ENCODE data around the gene RTN4. TPM values are rescaled to one million over a fixed set of nuclear protein-coding genes. Genes with fewer than 3 reads are reported as not detected.

The RTN4 gene
- total RNA-seq, 4 donors from 2014 or later, result 249 to 292 (median 276) TPM

- intact Hi-C loops (cut with DNase I; ENCODE audit: low total_unique reads), result no loop called here
- 87 to 88% methylated on average over 3 of the region's 3 CpGs for WGBS, 2 donors
- no peak overlapping the region for H3K4me3 ChIP-seq (ENCODE audit: low read depth, poor library complexity, severe bottlenecking)
- TF ChIP-seq CTCF (IDR thresholded peaks at IDR 0.05) (no peak), POLR2A (IDR thresholded peaks at IDR 0.05) (no peak)
- no peak for DNase-seq (ENCODE audit: low spot score in 2 of 2)
Measured at GRCh38 chr2:55087936-55088335, 37.7 kb upstream of the RTN4 start.

- no peak for DNase-seq (ENCODE audit: low spot score in 2 of 2)
- intact Hi-C loops (cut with DNase I; ENCODE audit: low total_unique reads), result no loop called here
- H3K4me3 ChIP-seq (ENCODE audit: low read depth, poor library complexity, severe bottlenecking), result no peak overlapping the region
- no peak for TF ChIP-seq POLR2A (IDR thresholded peaks at IDR 0.05)
- TF ChIP-seq CTCF (IDR thresholded peaks at IDR 0.05), result no peak
Measured at GRCh38 chr2:55087501-55087900, 37.2 kb upstream of the RTN4 start.

- 85 to 86% methylated on average over 5 of the region's 5 CpGs for WGBS, 2 donors
- no peak overlapping the region for H3K4me3 ChIP-seq (ENCODE audit: low read depth, poor library complexity, severe bottlenecking)
- intact Hi-C loops (cut with DNase I; ENCODE audit: low total_unique reads), result no loop called here
- TF ChIP-seq CTCF (IDR thresholded peaks at IDR 0.05) (no peak), POLR2A (IDR thresholded peaks at IDR 0.05) (no peak)
- no peak for DNase-seq (ENCODE audit: low spot score in 2 of 2)
Measured at GRCh38 chr2:55085113-55086040, 35.1 kb upstream of the RTN4 start.

- H3K4me3 ChIP-seq (ENCODE audit: low read depth, poor library complexity, severe bottlenecking), result no peak overlapping the region
- 82 to 91% methylated on average over 3 of the region's 3 CpGs for WGBS, 2 donors
- DNase-seq (ENCODE audit: low spot score in 2 of 2), result no peak
- intact Hi-C loops (cut with DNase I; ENCODE audit: low total_unique reads), result no loop called here
- TF ChIP-seq POLR2A (IDR thresholded peaks at IDR 0.05) (no peak), CTCF (IDR thresholded peaks at IDR 0.05) (no peak)
Measured at GRCh38 chr2:55084641-55085040, 34.4 kb upstream of the RTN4 start.

- no peak overlapping the region for H3K4me3 ChIP-seq (ENCODE audit: low read depth, poor library complexity, severe bottlenecking)
- WGBS, 2 donors, result 95 to 96% methylated on average over 7 of the region's 7 CpGs
- DNase-seq (ENCODE audit: low spot score in 2 of 2), result no peak
- TF ChIP-seq POLR2A (IDR thresholded peaks at IDR 0.05) (no peak), CTCF (IDR thresholded peaks at IDR 0.05) (no peak)
- intact Hi-C loops (cut with DNase I; ENCODE audit: low total_unique reads), result no loop called here
Measured at GRCh38 chr2:55080204-55080738, 30.0 kb upstream of the RTN4 start.
